Prostate gland (tissue), 2 donors: ENCODE data around the gene CEACAM6. TPM values are rescaled to one million over a fixed set of nuclear protein-coding genes. Genes with fewer than 3 reads are reported as not detected.

ENCODE experiments used
- DNase-seq: peaks from one replicate; pipeline ENCODE4 v3.0.0-alpha.2; 2019; ENCODE audit warnings: low spot score
- H3K27ac ChIP-seq, 2 donors: fragments of 200-600 bp; sonication (generic); 2 replicates each; pipeline ENCODE4 v1.5.1; 2017 to 2019
- H3K27me3 ChIP-seq: fragments of 200-600 bp; sonication (generic); replicated peaks from 2 replicates; pipeline ENCODE4 v1.5.1; 2019; ENCODE audit not compliant: insufficient read depth
- H3K36me3 ChIP-seq, 2 donors: fragments of 200-600 bp; sonication (generic); 1 replicate in 1 of 2; 2 replicates in 1 of 2; pipeline versions ENCODE4 v1.5.1 to v1.8.1; 2017 to 2019
- H3K4me1 ChIP-seq: fragments of 200-600 bp; sonication (generic); replicated peaks from 2 replicates; pipeline ENCODE4 v1.5.1; 2019
- H3K4me3 ChIP-seq, 2 donors: fragments of 200-600 bp; sonication (generic); 2 replicates each; pipeline ENCODE4 v1.5.1; 2017 to 2019
- H3K9me3 ChIP-seq: fragments of 200-600 bp; sonication (generic); 2 replicates; pipeline ENCODE4 v1.5.1; 2017
- POLR2A ChIP-seq: fragments of 450-650 bp; IDR thresholded peaks from one replicate; pipeline ENCODE4 v1.6.1; 2016; ENCODE audit warnings: antibody characterized with exemption, mild to moderate bottlenecking
- POLR2AphosphoS5 ChIP-seq: sonication (generic); formaldehyde crosslinking; IDR thresholded peaks from one replicate; pipeline ENCODE4 v1.6.1; 2017; ENCODE audit warnings: antibody characterized with exemption
- WGBS: methylation state at CpG from one replicate; pipeline ENCODE4 v1.1.5; 2018; 5-methylcytosine and 5-hydroxymethylcytosine counted together
- intact Hi-C: fragments of 100-400 bp; cut with DNase I; formaldehyde crosslinking; loops from one replicate; pipeline ENCODE4 v1.14.2; 2022
- total RNA-seq, 2 donors: library from RNA; depleted of rRNA; stranded (reverse); fragments of >200 nt; gene quantifications; one replicate each; pipeline ENCODE4 v1.1.0, GENCODE V29; 2016
- TF ChIP-seq, protein P1 (sequence below), 4 experiments: fragments of 200-600 bp in 2 of 4; fragments of 450-650 bp in 2 of 4; sonication (generic) in 2 of 4; IDR thresholded peaks; 1 replicate in 3 of 4; 2 replicates in 1 of 4; pipeline ENCODE4 v1.5.1; 2016 to 2019; ENCODE audit warnings: antibody characterized with exemption in 4 of 4, mild to moderate bottlenecking in 2 of 4, moderate library complexity in 2 of 4

CEACAM6 gene
- total RNA-seq, 2 donors from 2014 or later = 2.5 to 6.3 TPM

DNA sequence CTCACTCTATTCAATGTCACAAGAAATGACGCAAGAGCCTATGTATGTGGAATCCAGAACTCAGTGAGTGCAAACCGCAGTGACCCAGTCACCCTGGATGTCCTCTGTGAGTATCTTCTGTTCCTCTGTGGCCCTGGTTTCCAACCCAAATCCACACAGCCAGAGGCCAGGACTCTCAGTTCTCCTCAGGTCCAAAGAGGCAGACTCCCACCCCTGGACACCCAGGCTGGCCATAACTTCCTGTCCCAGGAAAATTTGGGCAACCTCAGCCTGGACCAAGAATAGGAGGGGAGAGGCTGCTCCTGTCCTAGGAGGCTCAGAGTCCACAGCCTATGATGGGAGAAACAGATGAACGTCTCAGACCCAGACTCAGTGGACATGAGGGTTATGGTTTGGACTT lies 35.2 kb upstream of the CEACAM6 start:
- no peaks in the 10 kb centered on the region for H3K4me1 ChIP-seq
- 85% methylated on average over 3 of the region's 3 CpGs for WGBS
- no peak overlapping the region for H3K27ac ChIP-seq
- H3K27me3 ChIP-seq = no peaks in the 10 kb centered on the region
- H3K4me3 ChIP-seq = no peak overlapping the region
- no peaks in the 10 kb centered on the region for H3K9me3 ChIP-seq
- DNase-seq = no peak
- TF ChIP-seq, protein P1, sequence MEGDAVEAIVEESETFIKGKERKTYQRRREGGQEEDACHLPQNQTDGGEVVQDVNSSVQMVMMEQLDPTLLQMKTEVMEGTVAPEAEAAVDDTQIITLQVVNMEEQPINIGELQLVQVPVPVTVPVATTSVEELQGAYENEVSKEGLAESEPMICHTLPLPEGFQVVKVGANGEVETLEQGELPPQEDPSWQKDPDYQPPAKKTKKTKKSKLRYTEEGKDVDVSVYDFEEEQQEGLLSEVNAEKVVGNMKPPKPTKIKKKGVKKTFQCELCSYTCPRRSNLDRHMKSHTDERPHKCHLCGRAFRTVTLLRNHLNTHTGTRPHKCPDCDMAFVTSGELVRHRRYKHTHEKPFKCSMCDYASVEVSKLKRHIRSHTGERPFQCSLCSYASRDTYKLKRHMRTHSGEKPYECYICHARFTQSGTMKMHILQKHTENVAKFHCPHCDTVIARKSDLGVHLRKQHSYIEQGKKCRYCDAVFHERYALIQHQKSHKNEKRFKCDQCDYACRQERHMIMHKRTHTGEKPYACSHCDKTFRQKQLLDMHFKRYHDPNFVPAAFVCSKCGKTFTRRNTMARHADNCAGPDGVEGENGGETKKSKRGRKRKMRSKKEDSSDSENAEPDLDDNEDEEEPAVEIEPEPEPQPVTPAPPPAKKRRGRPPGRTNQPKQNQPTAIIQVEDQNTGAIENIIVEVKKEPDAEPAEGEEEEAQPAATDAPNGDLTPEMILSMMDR (IDR thresholded peaks at IDR 0.05) = no peak
- no peak for TF ChIP-seq POLR2AphosphoS5
- TF ChIP-seq POLR2A = no peak
- no peaks in the 10 kb centered on the region for H3K36me3 ChIP-seq
- intact Hi-C loops = no loop called here

DNA sequence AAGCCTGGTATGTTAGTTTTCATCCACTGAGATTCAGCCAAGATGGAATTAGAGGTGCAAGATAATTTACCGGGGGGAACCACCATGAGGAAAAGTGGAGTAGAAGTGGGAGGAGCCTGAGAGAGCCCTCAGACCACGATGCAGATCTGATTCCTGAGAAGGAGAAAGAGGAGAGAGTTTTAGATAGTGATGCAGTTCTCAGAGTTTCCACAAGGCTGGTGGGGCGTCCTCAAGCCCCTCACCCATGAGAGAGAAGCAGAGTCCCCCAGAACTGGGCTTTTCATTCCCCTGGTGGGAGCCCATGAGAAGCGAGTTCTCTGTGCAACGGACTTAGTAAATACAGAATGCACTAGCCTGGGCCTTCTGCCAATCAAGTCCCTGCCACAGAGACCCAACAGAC lies 28.8 kb upstream of the CEACAM6 start:
- 25% methylated on average over 5 of the region's 5 CpGs for WGBS
- no peak overlapping the region for H3K27ac ChIP-seq
- H3K36me3 ChIP-seq = no peaks in the 10 kb centered on the region
- H3K9me3 ChIP-seq = no peaks in the 10 kb centered on the region
- DNase-seq = no peak
- intact Hi-C loops = no loop called here
- H3K4me1 ChIP-seq = no peaks in the 10 kb centered on the region
- TF ChIP-seq, protein P1 (IDR thresholded peaks at IDR 0.05) = no peak
- H3K27me3 ChIP-seq = peaks cover 3% of the 10 kb centered on the region
- H3K4me3 ChIP-seq = no peak overlapping the region

DNA sequence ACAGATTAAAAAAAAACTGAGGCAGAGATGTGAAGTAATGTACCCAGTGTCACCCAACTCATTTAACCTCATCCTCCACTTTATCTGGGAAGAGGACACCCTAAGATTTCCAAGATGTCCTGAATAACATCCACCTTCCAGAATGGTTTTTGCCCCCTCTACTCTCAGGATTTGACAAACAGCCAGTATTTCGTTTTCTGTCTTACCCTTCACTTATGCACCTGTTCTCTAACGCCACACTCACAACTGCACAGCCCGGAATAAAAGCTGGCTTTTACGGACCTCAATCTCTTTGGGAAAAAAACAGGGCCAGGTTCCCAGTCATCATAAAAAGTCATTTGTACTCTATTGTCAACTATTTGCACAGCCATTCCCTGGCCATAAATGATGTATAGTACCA lies 21.2 kb upstream of the CEACAM6 start:
- Histone ChIP-seq H3K4me1 (no peaks in the 10 kb centered on the region), H3K36me3 (no peaks in the 10 kb centered on the region), H3K27me3 (no peaks in the 10 kb centered on the region), H3K4me3 (no peak overlapping the region), H3K9me3 (no peaks in the 10 kb centered on the region), H3K27ac (no peak overlapping the region)
- TF ChIP-seq POLR2AphosphoS5 (no peak), POLR2A (no peak)
- TF ChIP-seq, protein P1 (IDR thresholded peaks at IDR 0.05) = no peak
- intact Hi-C loops = no loop called here
- 31% methylated on average over 4 of the region's 4 CpGs for WGBS
- DNase-seq = no peak

DNA sequence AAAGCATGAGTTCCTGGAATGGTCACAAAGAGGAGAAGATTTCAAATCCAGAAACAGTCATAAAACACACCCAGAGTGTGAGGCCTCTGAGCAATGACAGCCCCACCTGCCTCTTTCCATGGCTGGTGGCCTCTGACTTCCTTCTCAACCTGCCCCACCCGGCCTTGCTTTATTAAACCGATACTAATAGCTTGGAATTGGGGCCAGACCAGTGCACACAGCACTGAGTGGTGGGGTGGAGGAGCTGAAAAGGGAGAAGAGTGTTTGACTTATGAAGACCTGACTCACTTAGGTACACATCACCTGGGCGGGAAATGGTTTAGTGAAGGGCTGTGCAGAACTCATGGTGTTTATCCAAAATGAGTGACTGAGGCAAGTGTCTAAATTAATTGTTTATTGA lies 20.7 kb upstream of the CEACAM6 start:
- WGBS = 46% methylated on average over 3 of the region's 3 CpGs
- Histone ChIP-seq H3K4me1 (no peaks in the 10 kb centered on the region), H3K4me3 (no peak overlapping the region), H3K27me3 (no peaks in the 10 kb centered on the region), H3K9me3 (no peaks in the 10 kb centered on the region), H3K27ac (no peak overlapping the region), H3K36me3 (no peaks in the 10 kb centered on the region)
- no peak for DNase-seq
- no peak for TF ChIP-seq POLR2AphosphoS5
- TF ChIP-seq, protein P1 (IDR thresholded peaks at IDR 0.05) = no peak
- no peak for TF ChIP-seq POLR2A
- intact Hi-C loops = no loop called here

DNA sequence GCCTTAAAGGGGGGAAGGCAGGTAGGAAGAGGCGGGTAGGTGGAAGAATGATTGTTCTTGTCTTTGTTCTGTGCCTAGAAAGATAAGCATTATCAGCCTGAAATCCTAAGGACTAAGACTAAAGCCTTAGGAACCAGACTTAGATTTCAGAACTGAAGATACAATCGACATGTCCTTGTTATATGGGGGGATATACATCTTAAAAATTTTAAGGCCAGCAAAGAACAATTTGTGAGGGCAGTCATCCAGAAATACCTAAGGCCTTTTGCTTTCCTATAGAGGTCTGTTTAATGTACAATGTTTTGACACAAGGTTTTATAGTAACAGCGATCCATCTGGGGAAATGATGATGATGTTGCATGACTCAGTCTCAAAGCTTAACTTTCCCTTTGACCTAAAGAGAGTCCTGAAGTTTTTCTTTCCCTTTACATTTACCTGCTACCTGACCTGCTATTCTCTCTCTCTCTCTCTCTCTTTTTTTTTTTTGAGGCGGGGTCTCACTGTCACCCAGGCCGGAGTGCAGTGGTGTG lies 20.2 kb upstream of the CEACAM6 start:
- no peaks in the 10 kb centered on the region for H3K9me3 ChIP-seq
- H3K27me3 ChIP-seq = no peaks in the 10 kb centered on the region
- intact Hi-C loops = no loop called here
- TF ChIP-seq POLR2A = no peak
- TF ChIP-seq POLR2AphosphoS5 = no peak
- TF ChIP-seq, protein P1 (IDR thresholded peaks at IDR 0.05) = no peak
- DNase-seq = no peak
- WGBS = 80% methylated on average over 5 of the region's 5 CpGs
- H3K4me1 ChIP-seq = no peaks in the 10 kb centered on the region
- H3K36me3 ChIP-seq = no peaks in the 10 kb centered on the region
- H3K27ac ChIP-seq = no peak overlapping the region
- no peak overlapping the region for H3K4me3 ChIP-seq
